ENCODE measurements around the gene MROH2B.

Gene MROH2B

DNA sequence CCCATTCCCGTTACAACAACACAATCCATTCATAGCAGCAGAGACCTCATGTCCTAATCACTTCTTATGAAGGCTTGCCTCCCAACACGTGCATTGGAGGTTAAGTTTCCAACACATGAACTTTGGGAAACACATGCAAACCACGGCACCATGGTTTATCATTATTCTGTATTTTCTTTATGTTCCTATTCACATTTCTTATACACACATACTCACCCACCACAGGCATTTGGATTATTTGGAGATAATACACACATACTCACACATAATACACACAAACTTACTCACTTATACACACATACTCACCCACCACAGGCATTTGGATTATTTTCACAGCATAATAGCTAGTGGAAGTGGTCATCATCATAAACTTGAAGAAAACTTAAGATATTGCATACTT lies 86.3 kb downstream of the MROH2B start:
- TF ChIP-seq, protein P1, sequence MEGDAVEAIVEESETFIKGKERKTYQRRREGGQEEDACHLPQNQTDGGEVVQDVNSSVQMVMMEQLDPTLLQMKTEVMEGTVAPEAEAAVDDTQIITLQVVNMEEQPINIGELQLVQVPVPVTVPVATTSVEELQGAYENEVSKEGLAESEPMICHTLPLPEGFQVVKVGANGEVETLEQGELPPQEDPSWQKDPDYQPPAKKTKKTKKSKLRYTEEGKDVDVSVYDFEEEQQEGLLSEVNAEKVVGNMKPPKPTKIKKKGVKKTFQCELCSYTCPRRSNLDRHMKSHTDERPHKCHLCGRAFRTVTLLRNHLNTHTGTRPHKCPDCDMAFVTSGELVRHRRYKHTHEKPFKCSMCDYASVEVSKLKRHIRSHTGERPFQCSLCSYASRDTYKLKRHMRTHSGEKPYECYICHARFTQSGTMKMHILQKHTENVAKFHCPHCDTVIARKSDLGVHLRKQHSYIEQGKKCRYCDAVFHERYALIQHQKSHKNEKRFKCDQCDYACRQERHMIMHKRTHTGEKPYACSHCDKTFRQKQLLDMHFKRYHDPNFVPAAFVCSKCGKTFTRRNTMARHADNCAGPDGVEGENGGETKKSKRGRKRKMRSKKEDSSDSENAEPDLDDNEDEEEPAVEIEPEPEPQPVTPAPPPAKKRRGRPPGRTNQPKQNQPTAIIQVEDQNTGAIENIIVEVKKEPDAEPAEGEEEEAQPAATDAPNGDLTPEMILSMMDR (IDR thresholded peaks at IDR 0.05; ENCODE audit: insufficient read depth, low read length, poor library complexity, severe bottlenecking): no peak
- Histone ChIP-seq H3K27me3 (replicated peaks; ENCODE audit: control insufficient read depth, insufficient read depth, low read length) (no peaks in the 10 kb centered on the region), H3K36me3 (ENCODE audit: control insufficient read depth, insufficient read depth, low read length) (no peaks in the 10 kb centered on the region), H3K4me3 (replicated peaks; ENCODE audit: low read depth, low read length) (no peak overlapping the region)
- no peak for DNase-seq (ENCODE audit: extremely low read depth, insufficient read length)

DNA sequence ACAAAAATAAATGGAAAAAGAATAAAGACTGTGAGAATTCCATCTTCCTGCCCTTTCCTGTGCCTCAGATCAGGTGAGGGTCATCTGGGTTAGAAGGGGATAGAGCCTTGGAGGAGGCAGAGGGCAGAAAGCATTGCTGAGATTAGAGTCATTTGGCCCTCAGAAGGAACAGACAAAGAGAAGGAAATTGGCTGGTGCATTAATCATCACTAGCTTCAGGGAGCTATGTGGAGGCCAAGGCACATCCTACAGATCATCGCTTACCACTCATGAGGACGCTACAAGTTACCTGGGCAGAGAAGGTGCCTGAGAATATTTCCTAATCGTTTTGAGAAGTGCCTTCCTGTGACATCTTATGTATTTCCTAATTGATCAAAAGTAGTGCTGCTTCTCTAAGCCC lies 87.4 kb downstream of the MROH2B start:
- no peaks in the 10 kb centered on the region for H3K36me3 ChIP-seq (ENCODE audit: control insufficient read depth, insufficient read depth, low read length)
- no peak for DNase-seq (ENCODE audit: extremely low read depth, insufficient read length)
- H3K4me3 ChIP-seq (replicated peaks; ENCODE audit: low read depth, low read length): no peak overlapping the region
- TF ChIP-seq, protein P1 (IDR thresholded peaks at IDR 0.05; ENCODE audit: insufficient read depth, low read length, poor library complexity, severe bottlenecking): no peak
- H3K27me3 ChIP-seq (replicated peaks; ENCODE audit: control insufficient read depth, insufficient read depth, low read length): no peaks in the 10 kb centered on the region

DNA sequence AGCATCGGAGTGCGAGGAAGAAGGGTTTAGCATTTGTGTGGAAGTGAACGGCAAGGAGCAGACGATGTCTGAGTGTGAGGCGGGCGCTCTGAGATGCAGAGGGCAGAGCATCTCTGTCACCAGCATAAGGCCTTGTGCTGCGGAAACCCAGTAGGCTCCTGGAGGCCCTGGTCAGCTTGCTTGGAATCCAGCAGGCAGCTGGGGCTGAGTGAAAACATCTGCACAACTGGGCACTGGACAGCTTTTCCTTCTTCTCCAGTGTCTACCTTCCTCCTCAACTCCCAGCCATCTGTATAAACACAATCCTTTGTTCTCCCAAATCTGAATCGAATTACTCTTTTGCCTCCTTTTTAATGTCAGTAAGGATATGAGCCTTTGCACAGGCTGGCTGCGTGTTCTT lies 89.7 kb downstream of the MROH2B start:
- H3K36me3 ChIP-seq (ENCODE audit: control insufficient read depth, insufficient read depth, low read length): no peaks in the 10 kb centered on the region
- DNase-seq (ENCODE audit: extremely low read depth, insufficient read length): no peak
- TF ChIP-seq, protein P1 (IDR thresholded peaks at IDR 0.05; ENCODE audit: insufficient read depth, low read length, poor library complexity, severe bottlenecking): no peak
- no peaks in the 10 kb centered on the region; the same call in 1 of the 2 replicates for H3K27me3 ChIP-seq (replicated peaks; ENCODE audit: control insufficient read depth, insufficient read depth, low read length)
- H3K4me3 ChIP-seq (replicated peaks; ENCODE audit: low read depth, low read length): no peak overlapping the region

DNA sequence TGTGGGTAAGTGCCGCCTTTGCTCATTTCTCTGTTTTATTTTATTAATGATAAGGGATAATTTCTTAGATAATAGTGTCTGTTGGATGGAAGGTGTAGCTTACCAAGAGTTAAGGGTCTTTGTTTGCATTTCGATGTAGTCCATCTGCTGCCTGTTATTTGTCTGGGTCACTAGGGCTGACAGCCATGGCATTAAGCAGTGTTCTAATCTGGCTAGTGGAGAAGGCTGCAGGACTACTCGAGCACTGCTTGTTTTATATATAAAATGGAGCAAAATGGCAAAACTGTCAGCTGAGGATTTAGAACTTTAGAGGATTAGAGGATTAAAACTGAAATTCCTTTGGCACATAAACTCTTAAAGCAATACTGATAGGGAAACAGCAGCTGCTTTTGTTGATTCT lies 94.3 kb downstream of the MROH2B start:
- Histone ChIP-seq H3K36me3 (ENCODE audit: control insufficient read depth, insufficient read depth, low read length) (no peaks in the 10 kb centered on the region), H3K4me3 (replicated peaks; ENCODE audit: low read depth, low read length) (no peak overlapping the region), H3K27me3 (replicated peaks; ENCODE audit: control insufficient read depth, insufficient read depth, low read length) (no peaks in the 10 kb centered on the region; the same call in 1 of the 2 replicates)
- TF ChIP-seq, protein P1 (IDR thresholded peaks at IDR 0.05; ENCODE audit: insufficient read depth, low read length, poor library complexity, severe bottlenecking): no peak
- no peak for DNase-seq (ENCODE audit: extremely low read depth, insufficient read length)

DNA sequence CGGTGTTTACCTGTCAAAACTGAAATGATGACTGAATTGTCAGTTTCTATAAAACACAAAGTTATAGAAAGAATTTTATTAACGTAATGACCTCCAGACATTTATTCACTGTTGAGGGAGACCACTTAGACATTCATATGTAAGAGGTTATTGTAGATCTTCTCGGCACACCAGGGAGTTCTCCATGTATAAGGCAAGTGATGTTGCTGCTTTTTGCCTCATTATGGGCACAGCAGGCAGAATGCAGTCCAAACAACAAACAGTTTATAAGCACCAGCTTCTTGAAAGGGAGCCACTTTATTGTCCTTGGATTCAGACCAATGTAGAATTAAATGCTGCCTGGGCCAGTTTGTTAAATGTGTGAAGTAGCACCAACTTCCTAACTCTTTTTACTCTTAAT lies 95.1 kb downstream of the MROH2B start:
- no peaks in the 10 kb centered on the region; the same call in 1 of the 2 replicates for H3K27me3 ChIP-seq (replicated peaks; ENCODE audit: control insufficient read depth, insufficient read depth, low read length)
- no peak for DNase-seq (ENCODE audit: extremely low read depth, insufficient read length)
- no peaks in the 10 kb centered on the region for H3K36me3 ChIP-seq (ENCODE audit: control insufficient read depth, insufficient read depth, low read length)
- TF ChIP-seq, protein P1 (IDR thresholded peaks at IDR 0.05; ENCODE audit: insufficient read depth, low read length, poor library complexity, severe bottlenecking): no peak
- H3K4me3 ChIP-seq (replicated peaks; ENCODE audit: low read depth, low read length): no peak overlapping the region

DNA sequence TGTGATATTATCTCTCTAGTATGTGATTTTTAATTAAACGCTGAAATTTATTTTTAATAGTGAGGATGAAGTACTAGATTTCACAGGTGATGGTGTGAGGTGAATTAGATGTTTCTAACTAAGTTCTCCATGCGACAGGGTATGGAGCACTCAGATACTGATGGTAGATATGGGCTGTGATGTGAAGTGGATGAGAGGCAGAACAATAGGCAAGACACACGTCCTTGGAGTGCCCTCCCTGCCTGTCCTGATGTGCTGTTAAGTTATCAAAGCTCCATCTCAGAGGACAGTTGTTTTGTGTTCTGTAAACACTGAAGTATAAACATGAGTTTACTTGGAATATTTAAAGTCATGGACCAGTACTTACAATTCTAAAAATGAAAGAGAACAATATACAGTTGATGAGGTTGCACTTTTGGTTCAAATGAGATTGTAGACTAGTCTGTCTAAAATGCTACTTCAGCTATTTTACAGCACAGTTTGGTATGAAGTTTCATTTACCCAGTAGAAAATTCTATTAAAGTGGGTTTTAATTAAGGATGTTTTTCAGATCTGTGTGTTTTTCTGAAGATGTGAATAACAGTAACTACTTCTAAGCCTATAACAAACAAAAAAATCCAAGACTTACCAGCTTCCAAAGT lies 97.7 kb downstream of the MROH2B start:
- TF ChIP-seq, protein P1 (IDR thresholded peaks at IDR 0.05; ENCODE audit: insufficient read depth, low read length, poor library complexity, severe bottlenecking): no peak
- DNase-seq (ENCODE audit: extremely low read depth, insufficient read length): no peak
- H3K36me3 ChIP-seq (ENCODE audit: control insufficient read depth, insufficient read depth, low read length): no peaks in the 10 kb centered on the region
- H3K27me3 ChIP-seq (replicated peaks; ENCODE audit: control insufficient read depth, insufficient read depth, low read length): no peaks in the 10 kb centered on the region; the same call in 1 of the 2 replicates
- no peak overlapping the region for H3K4me3 ChIP-seq (replicated peaks; ENCODE audit: low read depth, low read length)
